IMR-90 (cell line): ENCODE data around the gene ZNF26.

Source experiments
- CTCF ChIP-seq: conservative IDR thresholded peaks from 2 replicates; pipeline ENCODE4 v1.5.1; 2012; ENCODE audit warnings: mild to moderate bottlenecking, low read depth, low read length, improper control_type of control experiment
- MAFK ChIP-seq: IDR thresholded peaks from 2 replicates; pipeline ENCODE4 v1.6.1; 2012; ENCODE audit warnings: low read depth, low read length, improper control_type of control experiment
- SMC3 ChIP-seq: fragments of 150-350 bp; IDR thresholded peaks from 2 replicates; pipeline ENCODE4 v1.6.1; 2016; ENCODE audit warnings: low read depth, mild to moderate bottlenecking, antibody characterized with exemption, low read length, moderate library complexity
- USF2 ChIP-seq: fragments of 150-350 bp; IDR thresholded peaks from 2 replicates; pipeline ENCODE4 v1.6.1; 2017; ENCODE audit warnings: mild to moderate bottlenecking, antibody characterized with exemption, low read length, low read depth

GRCh38 chr12:133026996-133027395 is 40.8 kb downstream of the ZNF26 start:
- TF ChIP-seq CTCF (no peak), MAFK (no peak), SMC3 (no peak), USF2 (no peak)
